Testis (tissue), 2 donors: ENCODE data around the gene EBF4.

ENCODE experiments used
- POLR2A ChIP-seq: fragments of 450-650 bp; IDR thresholded peaks from one replicate; pipeline ENCODE4 v1.6.1; 2017; ENCODE audit warnings: antibody characterized with exemption, mild to moderate bottlenecking, moderate library complexity
- TF ChIP-seq, protein P1 (sequence below), 3 experiments: fragments of 450-650 bp in 2 of 3; fragments of 200-600 bp in 1 of 3; sonication (generic) in 1 of 3; IDR thresholded peaks; one replicate each; pipeline ENCODE4 v1.5.1; 2016 to 2019; ENCODE audit warnings: antibody characterized with exemption in 3 of 3, mild to moderate bottlenecking in 2 of 3, moderate library complexity in 1 of 3

- TF ChIP-seq, protein P1, sequence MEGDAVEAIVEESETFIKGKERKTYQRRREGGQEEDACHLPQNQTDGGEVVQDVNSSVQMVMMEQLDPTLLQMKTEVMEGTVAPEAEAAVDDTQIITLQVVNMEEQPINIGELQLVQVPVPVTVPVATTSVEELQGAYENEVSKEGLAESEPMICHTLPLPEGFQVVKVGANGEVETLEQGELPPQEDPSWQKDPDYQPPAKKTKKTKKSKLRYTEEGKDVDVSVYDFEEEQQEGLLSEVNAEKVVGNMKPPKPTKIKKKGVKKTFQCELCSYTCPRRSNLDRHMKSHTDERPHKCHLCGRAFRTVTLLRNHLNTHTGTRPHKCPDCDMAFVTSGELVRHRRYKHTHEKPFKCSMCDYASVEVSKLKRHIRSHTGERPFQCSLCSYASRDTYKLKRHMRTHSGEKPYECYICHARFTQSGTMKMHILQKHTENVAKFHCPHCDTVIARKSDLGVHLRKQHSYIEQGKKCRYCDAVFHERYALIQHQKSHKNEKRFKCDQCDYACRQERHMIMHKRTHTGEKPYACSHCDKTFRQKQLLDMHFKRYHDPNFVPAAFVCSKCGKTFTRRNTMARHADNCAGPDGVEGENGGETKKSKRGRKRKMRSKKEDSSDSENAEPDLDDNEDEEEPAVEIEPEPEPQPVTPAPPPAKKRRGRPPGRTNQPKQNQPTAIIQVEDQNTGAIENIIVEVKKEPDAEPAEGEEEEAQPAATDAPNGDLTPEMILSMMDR (IDR thresholded peaks at IDR 0.05) = no peak
- no peak for TF ChIP-seq POLR2A
These were observed 103.6 kb downstream of the EBF4 start for GRCh38 chr20:2796011-2796660.
